SK-N-SH treated with all-trans-retinoic acid at 6 μM for 48 hours (cell line): ENCODE measurements around the gene MAST4.

Source experiments
- ATAC-seq: fragments of 200-7000 bp; cut with Tn5 transposase; 3 replicates; pipeline ENCODE4 v1.9.1; 2020; ENCODE audit warnings: mild to moderate bottlenecking, moderate library complexity
- ARNTL ChIP-seq: fragments of 450-650 bp; formaldehyde crosslinking; IDR thresholded peaks from 2 replicates; pipeline ENCODE4 v1.5.0; 2020; ENCODE audit warnings: low read depth, mild to moderate bottlenecking, moderate library complexity, borderline replicate concordance
- CSDC2 ChIP-seq: fragments of 250-450 bp; sonication (Bioruptor Pico); IDR thresholded peaks from 2 replicates; pipeline ENCODE4 v1.5.0; 2020; ENCODE audit warnings: mild to moderate bottlenecking, moderate library complexity
- ESRRG ChIP-seq: fragments of 250-450 bp; sonication (Bioruptor Pico); IDR thresholded peaks from 2 replicates; pipeline ENCODE4 v1.6.1; 2021; ENCODE audit warnings: mild to moderate bottlenecking
- GLIS3 ChIP-seq: fragments of 250-450 bp; sonication (Bioruptor Pico); IDR thresholded peaks from 2 replicates; pipeline ENCODE4 v1.5.0; 2020; ENCODE audit warnings: mild to moderate bottlenecking, moderate library complexity
- ISL1 ChIP-seq: fragments of 250-450 bp; sonication (Bioruptor Pico); IDR thresholded peaks from 2 replicates; pipeline ENCODE4 v2.1.2; 2022; ENCODE audit warnings: mild to moderate bottlenecking, moderate library complexity
- OSR1 ChIP-seq: fragments of 250-450 bp; sonication (Bioruptor Pico); IDR thresholded peaks from 2 replicates; pipeline ENCODE4 v1.8.0; 2022; ENCODE audit warnings: moderate library complexity, mild to moderate bottlenecking, inconsistent platforms
- RARB ChIP-seq: fragments of 250-450 bp; sonication (Bioruptor Pico); IDR thresholded peaks from 2 replicates; pipeline ENCODE4 v1.8.0; 2021; ENCODE audit warnings: mild to moderate bottlenecking, moderate library complexity
- SNAI2 ChIP-seq: fragments of 250-450 bp; sonication (Bioruptor Pico); IDR thresholded peaks from 2 replicates; pipeline ENCODE4 v1.5.0; 2020; ENCODE audit warnings: mild to moderate bottlenecking, moderate library complexity
- TCF4 ChIP-seq: fragments of 250-450 bp; sonication (Bioruptor Pico); IDR thresholded peaks from 2 replicates; pipeline ENCODE4 v1.8.0; 2021; ENCODE audit warnings: mild to moderate bottlenecking, moderate library complexity, borderline replicate concordance
- TOX ChIP-seq: fragments of 250-450 bp; sonication (Bioruptor Pico); IDR thresholded peaks from 2 replicates; pipeline ENCODE4 v1.8.0; 2021; ENCODE audit warnings: mild to moderate bottlenecking, moderate library complexity, borderline replicate concordance
- ZC3H10 ChIP-seq: fragments of 250-450 bp; sonication (Bioruptor Pico); IDR thresholded peaks from 2 replicates; pipeline ENCODE4 v1.5.1; 2021; ENCODE audit warnings: mild to moderate bottlenecking, moderate library complexity
- ZFP3 ChIP-seq: fragments of 250-450 bp; sonication (Bioruptor Pico); IDR thresholded peaks from 2 replicates; pipeline ENCODE4 v1.5.0; 2020; ENCODE audit warnings: mild to moderate bottlenecking, moderate library complexity
- ZFP30 ChIP-seq: fragments of 450-650 bp; formaldehyde crosslinking; IDR thresholded peaks from 2 replicates; pipeline ENCODE4 v1.5.0; 2022; ENCODE audit warnings: mild to moderate bottlenecking, moderate library complexity
- ZNF565 ChIP-seq: fragments of 450-650 bp; formaldehyde crosslinking; conservative IDR thresholded peaks from 2 replicates; pipeline ENCODE4 v1.5.0; 2020; ENCODE audit warnings: low read depth, mild to moderate bottlenecking, moderate library complexity
- ZNF70 ChIP-seq: fragments of 450-650 bp; formaldehyde crosslinking; IDR thresholded peaks from 2 replicates; pipeline ENCODE4 v1.5.0; 2020; ENCODE audit warnings: mild to moderate bottlenecking, moderate library complexity
- ZNF8 ChIP-seq: fragments of 450-650 bp; formaldehyde crosslinking; IDR thresholded peaks from 2 replicates; pipeline ENCODE4 v1.5.0; 2020; ENCODE audit warnings: mild to moderate bottlenecking, moderate library complexity
- TF ChIP-seq, protein P1 (sequence below): fragments of 250-450 bp; sonication (Bioruptor Pico); IDR thresholded peaks from 2 replicates; pipeline ENCODE4 v1.8.0; 2021; ENCODE audit warnings: low read depth, mild to moderate bottlenecking, moderate library complexity, borderline replicate concordance
- TF ChIP-seq, protein P2 (sequence below): fragments of 250-450 bp; sonication (Bioruptor Pico); IDR thresholded peaks from 2 replicates; pipeline ENCODE4 v1.8.0; 2020; ENCODE audit warnings: mild to moderate bottlenecking, moderate library complexity, borderline replicate concordance
- TF ChIP-seq, protein P3 (sequence below): fragments of 250-450 bp; sonication (Bioruptor Pico); IDR thresholded peaks from 2 replicates; pipeline ENCODE4 v1.5.0; 2020; ENCODE audit warnings: mild to moderate bottlenecking, moderate library complexity
- TF ChIP-seq, protein P4 (sequence below): fragments of 250-450 bp; sonication (Bioruptor Pico); IDR thresholded peaks from 2 replicates; pipeline ENCODE4 v1.5.1; 2021; ENCODE audit warnings: mild to moderate bottlenecking, moderate library complexity
- TF ChIP-seq, protein P5 (sequence below): fragments of 250-450 bp; sonication (Bioruptor Pico); IDR thresholded peaks from 2 replicates; pipeline ENCODE4 v1.5.1; 2020; ENCODE audit warnings: low read depth, mild to moderate bottlenecking, moderate library complexity

Gene MAST4

DNA sequence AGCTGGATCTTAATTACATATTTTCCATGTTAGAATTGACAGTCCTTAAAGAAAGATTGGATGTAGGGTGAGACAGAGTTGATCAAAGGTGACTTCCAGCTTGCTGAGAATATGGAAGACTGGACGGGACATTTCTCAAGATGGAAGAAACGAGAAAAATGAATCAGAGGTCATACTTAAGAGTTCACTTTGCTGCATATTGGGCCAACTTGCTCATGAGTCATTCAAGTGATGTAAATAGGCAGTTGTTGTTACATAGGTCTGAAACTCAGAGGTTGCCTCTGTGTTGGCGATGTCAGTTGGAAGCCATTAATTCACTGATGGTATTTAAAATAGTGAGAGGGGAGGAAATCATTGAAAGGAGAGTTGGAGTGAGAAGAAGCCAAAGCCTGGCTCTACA lies 467.6 kb downstream of the MAST4 start:
- ATAC-seq, result no peak
- TF ChIP-seq, protein P1, sequence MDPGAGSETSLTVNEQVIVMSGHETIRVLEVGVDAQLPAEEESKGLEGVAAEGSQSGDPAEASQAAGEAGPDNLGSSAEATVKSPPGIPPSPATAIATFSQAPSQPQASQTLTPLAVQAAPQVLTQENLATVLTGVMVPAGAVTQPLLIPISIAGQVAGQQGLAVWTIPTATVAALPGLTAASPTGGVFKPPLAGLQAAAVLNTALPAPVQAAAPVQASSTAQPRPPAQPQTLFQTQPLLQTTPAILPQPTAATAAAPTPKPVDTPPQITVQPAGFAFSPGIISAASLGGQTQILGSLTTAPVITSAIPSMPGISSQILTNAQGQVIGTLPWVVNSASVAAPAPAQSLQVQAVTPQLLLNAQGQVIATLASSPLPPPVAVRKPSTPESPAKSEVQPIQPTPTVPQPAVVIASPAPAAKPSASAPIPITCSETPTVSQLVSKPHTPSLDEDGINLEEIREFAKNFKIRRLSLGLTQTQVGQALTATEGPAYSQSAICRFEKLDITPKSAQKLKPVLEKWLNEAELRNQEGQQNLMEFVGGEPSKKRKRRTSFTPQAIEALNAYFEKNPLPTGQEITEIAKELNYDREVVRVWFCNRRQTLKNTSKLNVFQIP (CRISPR knock-in tag), result no peak
- TF ChIP-seq RARB (CRISPR knock-in tag) (no peak), ZFP3 (CRISPR knock-in tag) (no peak), ZNF70 (CRISPR knock-in tag) (no peak), ZC3H10 (CRISPR knock-in tag) (no peak), ZFP30 (CRISPR knock-in tag) (no peak), TCF4 (no peak), ARNTL (CRISPR knock-in tag) (no peak), TOX (CRISPR knock-in tag) (no peak), ISL1 (CRISPR knock-in tag) (no peak), GLIS3 (CRISPR knock-in tag) (no peak), OSR1 (CRISPR knock-in tag) (no peak), CSDC2 (CRISPR knock-in tag) (no peak), ESRRG (CRISPR knock-in tag) (no peak), ZNF8 (CRISPR knock-in tag) (no peak)
- TF ChIP-seq, protein P2, sequence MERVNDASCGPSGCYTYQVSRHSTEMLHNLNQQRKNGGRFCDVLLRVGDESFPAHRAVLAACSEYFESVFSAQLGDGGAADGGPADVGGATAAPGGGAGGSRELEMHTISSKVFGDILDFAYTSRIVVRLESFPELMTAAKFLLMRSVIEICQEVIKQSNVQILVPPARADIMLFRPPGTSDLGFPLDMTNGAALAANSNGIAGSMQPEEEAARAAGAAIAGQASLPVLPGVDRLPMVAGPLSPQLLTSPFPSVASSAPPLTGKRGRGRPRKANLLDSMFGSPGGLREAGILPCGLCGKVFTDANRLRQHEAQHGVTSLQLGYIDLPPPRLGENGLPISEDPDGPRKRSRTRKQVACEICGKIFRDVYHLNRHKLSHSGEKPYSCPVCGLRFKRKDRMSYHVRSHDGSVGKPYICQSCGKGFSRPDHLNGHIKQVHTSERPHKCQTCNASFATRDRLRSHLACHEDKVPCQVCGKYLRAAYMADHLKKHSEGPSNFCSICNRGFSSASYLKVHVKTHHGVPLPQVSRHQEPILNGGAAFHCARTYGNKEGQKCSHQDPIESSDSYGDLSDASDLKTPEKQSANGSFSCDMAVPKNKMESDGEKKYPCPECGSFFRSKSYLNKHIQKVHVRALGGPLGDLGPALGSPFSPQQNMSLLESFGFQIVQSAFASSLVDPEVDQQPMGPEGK (CRISPR knock-in tag), result no peak
- TF ChIP-seq, protein P3, sequence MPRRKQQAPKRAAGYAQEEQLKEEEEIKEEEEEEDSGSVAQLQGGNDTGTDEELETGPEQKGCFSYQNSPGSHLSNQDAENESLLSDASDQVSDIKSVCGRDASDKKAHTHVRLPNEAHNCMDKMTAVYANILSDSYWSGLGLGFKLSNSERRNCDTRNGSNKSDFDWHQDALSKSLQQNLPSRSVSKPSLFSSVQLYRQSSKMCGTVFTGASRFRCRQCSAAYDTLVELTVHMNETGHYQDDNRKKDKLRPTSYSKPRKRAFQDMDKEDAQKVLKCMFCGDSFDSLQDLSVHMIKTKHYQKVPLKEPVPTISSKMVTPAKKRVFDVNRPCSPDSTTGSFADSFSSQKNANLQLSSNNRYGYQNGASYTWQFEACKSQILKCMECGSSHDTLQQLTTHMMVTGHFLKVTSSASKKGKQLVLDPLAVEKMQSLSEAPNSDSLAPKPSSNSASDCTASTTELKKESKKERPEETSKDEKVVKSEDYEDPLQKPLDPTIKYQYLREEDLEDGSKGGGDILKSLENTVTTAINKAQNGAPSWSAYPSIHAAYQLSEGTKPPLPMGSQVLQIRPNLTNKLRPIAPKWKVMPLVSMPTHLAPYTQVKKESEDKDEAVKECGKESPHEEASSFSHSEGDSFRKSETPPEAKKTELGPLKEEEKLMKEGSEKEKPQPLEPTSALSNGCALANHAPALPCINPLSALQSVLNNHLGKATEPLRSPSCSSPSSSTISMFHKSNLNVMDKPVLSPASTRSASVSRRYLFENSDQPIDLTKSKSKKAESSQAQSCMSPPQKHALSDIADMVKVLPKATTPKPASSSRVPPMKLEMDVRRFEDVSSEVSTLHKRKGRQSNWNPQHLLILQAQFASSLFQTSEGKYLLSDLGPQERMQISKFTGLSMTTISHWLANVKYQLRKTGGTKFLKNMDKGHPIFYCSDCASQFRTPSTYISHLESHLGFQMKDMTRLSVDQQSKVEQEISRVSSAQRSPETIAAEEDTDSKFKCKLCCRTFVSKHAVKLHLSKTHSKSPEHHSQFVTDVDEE, result no peak

DNA sequence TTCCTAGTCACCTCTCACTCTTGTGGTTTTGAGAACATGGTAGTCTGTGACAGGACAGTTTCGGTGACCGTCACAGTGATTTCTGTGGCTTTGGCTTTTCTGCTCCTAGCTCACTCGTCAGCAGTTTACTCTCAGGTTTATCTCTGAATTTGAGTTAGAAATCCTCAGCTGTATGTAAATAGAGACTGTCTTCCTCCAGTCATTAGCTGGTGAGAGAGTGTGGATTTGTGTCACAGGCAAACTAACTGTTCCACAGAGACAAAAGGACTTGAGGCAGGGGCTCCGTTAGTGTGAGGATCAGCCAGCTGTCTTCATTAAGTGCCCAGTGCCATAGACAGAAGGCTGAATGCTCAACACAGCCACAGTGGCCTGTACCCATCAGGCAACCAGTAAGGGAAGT lies 469.0 kb downstream of the MAST4 start:
- TF ChIP-seq, protein P4, sequence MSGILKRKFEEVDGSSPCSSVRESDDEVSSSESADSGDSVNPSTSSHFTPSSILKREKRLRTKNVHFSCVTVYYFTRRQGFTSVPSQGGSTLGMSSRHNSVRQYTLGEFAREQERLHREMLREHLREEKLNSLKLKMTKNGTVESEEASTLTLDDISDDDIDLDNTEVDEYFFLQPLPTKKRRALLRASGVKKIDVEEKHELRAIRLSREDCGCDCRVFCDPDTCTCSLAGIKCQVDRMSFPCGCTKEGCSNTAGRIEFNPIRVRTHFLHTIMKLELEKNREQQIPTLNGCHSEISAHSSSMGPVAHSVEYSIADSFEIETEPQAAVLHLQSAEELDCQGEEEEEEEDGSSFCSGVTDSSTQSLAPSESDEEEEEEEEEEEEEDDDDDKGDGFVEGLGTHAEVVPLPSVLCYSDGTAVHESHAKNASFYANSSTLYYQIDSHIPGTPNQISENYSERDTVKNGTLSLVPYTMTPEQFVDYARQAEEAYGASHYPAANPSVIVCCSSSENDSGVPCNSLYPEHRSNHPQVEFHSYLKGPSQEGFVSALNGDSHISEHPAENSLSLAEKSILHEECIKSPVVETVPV (CRISPR knock-in tag), result no peak
- TF ChIP-seq, protein P2 (CRISPR knock-in tag), result no peak
- TF ChIP-seq ARNTL (CRISPR knock-in tag), result no peak
- TF ChIP-seq RARB (CRISPR knock-in tag), result no peak
- no peak for TF ChIP-seq TCF4
- TF ChIP-seq ZNF565 (CRISPR knock-in tag), result no peak
- TF ChIP-seq ZNF70 (CRISPR knock-in tag), result no peak
- no peak for TF ChIP-seq ISL1 (CRISPR knock-in tag)
- no peak for TF ChIP-seq GLIS3 (CRISPR knock-in tag)
- no peak for TF ChIP-seq ZFP3 (CRISPR knock-in tag)
- no peak for TF ChIP-seq OSR1 (CRISPR knock-in tag)
- TF ChIP-seq, protein P1 (CRISPR knock-in tag), result no peak
- no peak for TF ChIP-seq SNAI2 (CRISPR knock-in tag)
- TF ChIP-seq, protein P5, sequence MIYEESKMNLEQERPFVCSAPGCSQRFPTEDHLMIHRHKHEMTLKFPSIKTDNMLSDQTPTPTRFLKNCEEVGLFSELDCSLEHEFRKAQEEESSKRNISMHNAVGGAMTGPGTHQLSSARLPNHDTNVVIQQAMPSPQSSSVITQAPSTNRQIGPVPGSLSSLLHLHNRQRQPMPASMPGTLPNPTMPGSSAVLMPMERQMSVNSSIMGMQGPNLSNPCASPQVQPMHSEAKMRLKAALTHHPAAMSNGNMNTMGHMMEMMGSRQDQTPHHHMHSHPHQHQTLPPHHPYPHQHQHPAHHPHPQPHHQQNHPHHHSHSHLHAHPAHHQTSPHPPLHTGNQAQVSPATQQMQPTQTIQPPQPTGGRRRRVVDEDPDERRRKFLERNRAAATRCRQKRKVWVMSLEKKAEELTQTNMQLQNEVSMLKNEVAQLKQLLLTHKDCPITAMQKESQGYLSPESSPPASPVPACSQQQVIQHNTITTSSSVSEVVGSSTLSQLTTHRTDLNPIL (CRISPR knock-in tag), result no peak

More for the DNA sequence above, 469.0 kb downstream of the MAST4 start:
- ATAC-seq, result no peak
